ENCODE data around the gene NBL1.

The NBL1 gene

GRCh38 chr1:19613171-19613703 lies 30.9 kb upstream of the NBL1 start:
- in situ Hi-C loops (cut with MboI; ENCODE audit: low pct_unique_long_range_greater_than_20kb, low sequenced_read_pairs, unreplicated experiment): no loop called here
- no peak for DNase-seq (ENCODE audit: low spot score)
- TF ChIP-seq CTCF (IDR thresholded peaks at IDR 0.05; ENCODE audit: extremely low read depth, insufficient read depth, missing control alignments): no peak

- no peak for DNase-seq (ENCODE audit: low spot score)
- in situ Hi-C loops (cut with MboI; ENCODE audit: low pct_unique_long_range_greater_than_20kb, low sequenced_read_pairs, unreplicated experiment): no loop called here
- no peak for TF ChIP-seq CTCF (IDR thresholded peaks at IDR 0.05; ENCODE audit: extremely low read depth, insufficient read depth, missing control alignments)
These were observed 28.7 kb upstream of the NBL1 start for GRCh38 chr1:19615438-19615837.

GRCh38 chr1:19616489-19616888 lies 27.6 kb upstream of the NBL1 start:
- TF ChIP-seq CTCF (IDR thresholded peaks at IDR 0.05; ENCODE audit: extremely low read depth, insufficient read depth, missing control alignments): no peak
- in situ Hi-C loops (cut with MboI; ENCODE audit: low pct_unique_long_range_greater_than_20kb, low sequenced_read_pairs, unreplicated experiment): no loop called here
- no peak for DNase-seq (ENCODE audit: low spot score)

- no peak for DNase-seq (ENCODE audit: low spot score)
- in situ Hi-C loops (cut with MboI; ENCODE audit: low pct_unique_long_range_greater_than_20kb, low sequenced_read_pairs, unreplicated experiment): no loop called here
- TF ChIP-seq CTCF (IDR thresholded peaks at IDR 0.05; ENCODE audit: extremely low read depth, insufficient read depth, missing control alignments): no peak
These were observed 26.7 kb upstream of the NBL1 start for GRCh38 chr1:19617376-19617775.

- DNase-seq (ENCODE audit: low spot score): no peak
- TF ChIP-seq CTCF (IDR thresholded peaks at IDR 0.05; ENCODE audit: extremely low read depth, insufficient read depth, missing control alignments): no peak
- in situ Hi-C loops (cut with MboI; ENCODE audit: low pct_unique_long_range_greater_than_20kb, low sequenced_read_pairs, unreplicated experiment): no loop called here
These were observed 25.7 kb upstream of the NBL1 start for GRCh38 chr1:19618428-19618827.

- no peak for DNase-seq (ENCODE audit: low spot score)
- TF ChIP-seq CTCF (IDR thresholded peaks at IDR 0.05; ENCODE audit: extremely low read depth, insufficient read depth, missing control alignments): no peak
- in situ Hi-C loops (cut with MboI; ENCODE audit: low pct_unique_long_range_greater_than_20kb, low sequenced_read_pairs, unreplicated experiment): no loop called here
These were observed 24.3 kb upstream of the NBL1 start for GRCh38 chr1:19619697-19620384.
